ENCODE measurements around the gene POMGNT1.

DNA sequence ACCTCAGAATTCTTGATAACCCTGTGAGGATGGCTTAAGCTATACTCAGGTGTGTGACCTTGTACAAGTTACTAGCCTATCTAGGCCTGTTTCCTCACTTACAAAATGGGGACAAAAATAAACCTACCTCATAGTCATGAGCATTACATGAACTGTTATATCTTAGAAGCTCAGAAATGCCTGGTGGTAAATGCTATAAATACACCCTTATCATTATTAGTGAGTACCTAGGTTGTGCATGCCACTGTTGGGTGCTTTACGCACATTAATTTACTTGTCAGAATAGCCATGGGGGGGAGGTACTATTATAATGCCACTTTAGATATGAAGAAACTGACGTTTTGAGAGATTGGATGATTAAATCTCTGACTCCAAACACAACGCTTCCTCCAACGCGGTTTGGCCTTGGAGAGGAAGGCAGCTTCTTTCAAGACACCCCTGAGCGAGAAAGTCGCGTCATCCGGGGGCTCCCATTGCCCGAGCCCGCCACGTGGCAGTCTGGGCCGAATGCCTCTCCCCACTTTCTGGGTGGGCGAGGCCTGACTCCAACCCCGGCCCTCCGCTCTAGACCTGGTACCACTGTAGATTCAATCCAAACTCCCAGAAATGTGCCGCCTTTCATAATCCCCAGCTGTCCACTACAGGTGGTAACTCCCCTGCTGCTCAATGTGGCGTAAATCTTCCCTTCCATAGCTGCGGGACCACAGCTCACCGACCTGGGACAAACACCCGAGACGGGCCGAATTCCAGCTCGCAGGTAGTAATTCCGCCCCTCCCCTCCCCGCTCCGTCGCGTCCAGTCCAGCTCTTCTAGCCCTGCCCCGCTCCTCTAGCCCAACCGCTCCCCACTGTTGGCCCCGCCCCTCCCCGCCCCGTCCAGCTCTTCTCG, 48.6 kb upstream of the POMGNT1 start:
- TF ChIP-seq, protein P1, sequence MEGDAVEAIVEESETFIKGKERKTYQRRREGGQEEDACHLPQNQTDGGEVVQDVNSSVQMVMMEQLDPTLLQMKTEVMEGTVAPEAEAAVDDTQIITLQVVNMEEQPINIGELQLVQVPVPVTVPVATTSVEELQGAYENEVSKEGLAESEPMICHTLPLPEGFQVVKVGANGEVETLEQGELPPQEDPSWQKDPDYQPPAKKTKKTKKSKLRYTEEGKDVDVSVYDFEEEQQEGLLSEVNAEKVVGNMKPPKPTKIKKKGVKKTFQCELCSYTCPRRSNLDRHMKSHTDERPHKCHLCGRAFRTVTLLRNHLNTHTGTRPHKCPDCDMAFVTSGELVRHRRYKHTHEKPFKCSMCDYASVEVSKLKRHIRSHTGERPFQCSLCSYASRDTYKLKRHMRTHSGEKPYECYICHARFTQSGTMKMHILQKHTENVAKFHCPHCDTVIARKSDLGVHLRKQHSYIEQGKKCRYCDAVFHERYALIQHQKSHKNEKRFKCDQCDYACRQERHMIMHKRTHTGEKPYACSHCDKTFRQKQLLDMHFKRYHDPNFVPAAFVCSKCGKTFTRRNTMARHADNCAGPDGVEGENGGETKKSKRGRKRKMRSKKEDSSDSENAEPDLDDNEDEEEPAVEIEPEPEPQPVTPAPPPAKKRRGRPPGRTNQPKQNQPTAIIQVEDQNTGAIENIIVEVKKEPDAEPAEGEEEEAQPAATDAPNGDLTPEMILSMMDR (IDR thresholded peaks at IDR 0.05; ENCODE audit: low read length): no peak
- no peak for TF ChIP-seq EZH2 (IDR thresholded peaks at IDR 0.05; ENCODE audit: borderline replicate concordance, low read length)
